HepG2 (cell line): ENCODE data around the gene NEDD4L. TPM values are rescaled to one million over a fixed set of nuclear protein-coding genes. Genes with fewer than 3 reads are reported as not detected.
A peak's percentile ranks its signal among the peaks of the same experiment; 100 is the strongest.

Source experiments
- AGO2 ChIP-seq: fragments of 200-400 bp; formaldehyde crosslinking; optimal IDR thresholded peaks from 2 replicates; pipeline ENCODE3; 2017; ENCODE audit warnings: mild to moderate bottlenecking, low read depth, low read length, moderate library complexity
- ASH2L ChIP-seq: fragments of 300-600, 200-600 bp; sonication (generic); IDR thresholded peaks from 2 replicates; pipeline ENCODE4 v1.7.0; 2017; ENCODE audit warnings: low read depth, mild to moderate bottlenecking, moderate library complexity, mixed read lengths, low read length; ENCODE audit not compliant: insufficient read length
- GABPB1 ChIP-seq: IDR thresholded peaks from 2 replicates; pipeline ENCODE4 v1.6.1; 2016; ENCODE audit warnings: mild to moderate bottlenecking, missing genetic modification reagents, moderate library complexity, missing compliant biosample characterization
- SAP130 ChIP-seq: IDR thresholded peaks from 2 replicates; pipeline ENCODE4 v1.6.1; 2016; ENCODE audit warnings: low read depth
- TBX2 ChIP-seq: sonication (generic); formaldehyde crosslinking; IDR thresholded peaks from 2 replicates; pipeline ENCODE4 v1.5.0; 2020; ENCODE audit warnings: missing genetic modification reagents, mild to moderate bottlenecking, borderline replicate concordance
- TMF1 ChIP-seq: sonication (generic); formaldehyde crosslinking; IDR thresholded peaks from 2 replicates; pipeline ENCODE4 v1.8.1; 2022; ENCODE audit warnings: low read depth, missing genetic modification reagents
- TRIM24 ChIP-seq: sonication (generic); formaldehyde crosslinking; IDR thresholded peaks from 2 replicates; pipeline ENCODE4 v1.8.0; 2022; ENCODE audit warnings: mild to moderate bottlenecking, missing genetic modification reagents
- ZFP36 ChIP-seq: fragments of 150-350 bp; IDR thresholded peaks from 2 replicates; pipeline ENCODE4 v1.6.1; 2018; ENCODE audit warnings: borderline replicate concordance, low read length, low read depth; ENCODE audit not compliant: partially characterized antibody
- ZNF224 ChIP-seq: sonication (generic); formaldehyde crosslinking; IDR thresholded peaks from 2 replicates; pipeline ENCODE4 v1.5.0; 2020; ENCODE audit warnings: mild to moderate bottlenecking, missing genetic modification reagents
- ZNF331 ChIP-seq: sonication (generic); formaldehyde crosslinking; IDR thresholded peaks from 2 replicates; pipeline ENCODE4 v1.4.0; 2020; ENCODE audit warnings: missing genetic modification reagents
- ZNF772 ChIP-seq: sonication (generic); formaldehyde crosslinking; IDR thresholded peaks from 2 replicates; pipeline ENCODE4 v1.5.0; 2020; ENCODE audit warnings: mild to moderate bottlenecking, missing genetic modification reagents
- polyA plus RNA-seq, 8 experiments: library from polyadenylated mRNA; depleted of rRNA in 3 of 8; stranded (reverse) in 7 of 8; unstranded in 1 of 8; fragments of >200 nt; fragmentation: Illumina TruSeq in 4 of 8; extraction: Trizol in 4 of 8; gene quantifications; 2 replicates each; pipeline versions ENCODE4 v1.2.1 to v1.2.3, GENCODE V29; 2011 to 2016; ENCODE audit warnings: low read depth in 4 of 8, missing spikeins in 1 of 8, mixed read lengths in 1 of 8; ENCODE audit not compliant: insufficient read depth in 1 of 8
- total RNA-seq, 5 experiments: library from RNA; depleted of rRNA; stranded (reverse); fragments of >200 nt; fragmentation: Illumina TruSeq; extraction: Trizol; gene quantifications; 2 replicates each; pipeline ENCODE4 v1.2.3, GENCODE V29; 2016; ENCODE audit warnings: low read depth in 1 of 5
- TF ChIP-seq, protein P1 (sequence below): sonication (generic); formaldehyde crosslinking; IDR thresholded peaks from 2 replicates; pipeline ENCODE4 v1.4.0; 2020; ENCODE audit warnings: missing genetic modification reagents
- TF ChIP-seq, protein P2 (sequence below): sonication (generic); formaldehyde crosslinking; conservative IDR thresholded peaks from 2 replicates; pipeline ENCODE4 v1.8.0; 2022; ENCODE audit warnings: missing genetic modification reagents
- TF ChIP-seq, protein P3 (sequence below): sonication (generic); formaldehyde crosslinking; IDR thresholded peaks from 2 replicates; pipeline ENCODE4 v1.4.0; 2020; ENCODE audit warnings: missing genetic modification reagents
- TF ChIP-seq, protein P4 (sequence below): sonication (generic); formaldehyde crosslinking; IDR thresholded peaks from one replicate; pipeline ENCODE4 v1.5.1; 2020; ENCODE audit warnings: mild to moderate bottlenecking, missing genetic modification reagents; ENCODE audit errors: not compliant biosample characterization

The NEDD4L gene
- total and polyA plus RNA-seq, 2 of the 13 experiments (the other 11 are each of a cell fraction or from before 2014, with no cell fraction given), result 168 to 390 TPM

DNA sequence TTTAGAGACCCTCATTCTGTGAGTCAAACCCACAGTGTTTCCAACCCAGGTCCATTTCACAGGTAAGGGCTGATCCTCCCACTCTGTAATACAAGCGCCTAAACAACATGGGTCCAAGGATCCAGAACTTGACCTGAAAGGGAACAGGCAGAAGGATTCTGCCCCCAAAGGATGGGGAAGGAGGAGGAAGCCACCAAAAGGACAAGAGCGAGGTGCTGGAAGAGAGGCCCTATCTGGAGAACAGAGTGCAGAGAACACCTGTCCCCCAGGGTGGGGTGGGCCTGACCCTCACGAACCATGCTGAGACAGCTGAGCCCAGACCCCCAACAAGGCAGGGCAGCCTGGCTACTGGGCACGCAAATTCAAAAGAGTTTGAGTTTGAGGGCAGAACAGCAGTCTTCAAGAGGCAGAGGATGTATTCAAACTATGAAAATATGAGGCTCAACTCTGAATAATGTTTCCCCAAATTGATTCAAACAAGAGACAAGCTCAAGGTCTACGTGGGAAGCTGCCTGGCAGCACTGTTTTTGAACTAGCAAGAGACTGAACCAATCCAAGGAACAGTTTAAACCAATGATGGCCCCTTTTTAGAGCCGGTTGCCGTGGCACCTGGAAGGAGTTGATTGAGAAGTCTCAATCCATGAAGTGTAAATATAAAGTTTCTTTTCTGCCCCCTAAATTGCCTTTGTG, 372.1 kb downstream of the NEDD4L start (continued):
- TF ChIP-seq, protein P1, sequence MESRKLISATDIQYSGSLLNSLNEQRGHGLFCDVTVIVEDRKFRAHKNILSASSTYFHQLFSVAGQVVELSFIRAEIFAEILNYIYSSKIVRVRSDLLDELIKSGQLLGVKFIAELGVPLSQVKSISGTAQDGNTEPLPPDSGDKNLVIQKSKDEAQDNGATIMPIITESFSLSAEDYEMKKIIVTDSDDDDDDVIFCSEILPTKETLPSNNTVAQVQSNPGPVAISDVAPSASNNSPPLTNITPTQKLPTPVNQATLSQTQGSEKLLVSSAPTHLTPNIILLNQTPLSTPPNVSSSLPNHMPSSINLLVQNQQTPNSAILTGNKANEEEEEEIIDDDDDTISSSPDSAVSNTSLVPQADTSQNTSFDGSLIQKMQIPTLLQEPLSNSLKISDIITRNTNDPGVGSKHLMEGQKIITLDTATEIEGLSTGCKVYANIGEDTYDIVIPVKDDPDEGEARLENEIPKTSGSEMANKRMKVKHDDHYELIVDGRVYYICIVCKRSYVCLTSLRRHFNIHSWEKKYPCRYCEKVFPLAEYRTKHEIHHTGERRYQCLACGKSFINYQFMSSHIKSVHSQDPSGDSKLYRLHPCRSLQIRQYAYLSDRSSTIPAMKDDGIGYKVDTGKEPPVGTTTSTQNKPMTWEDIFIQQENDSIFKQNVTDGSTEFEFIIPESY, result no peak
- peak; percentile 18 for TF ChIP-seq ASH2L
- TF ChIP-seq ZNF772 (CRISPR knock-in tag), result no peak
- TF ChIP-seq, protein P2, sequence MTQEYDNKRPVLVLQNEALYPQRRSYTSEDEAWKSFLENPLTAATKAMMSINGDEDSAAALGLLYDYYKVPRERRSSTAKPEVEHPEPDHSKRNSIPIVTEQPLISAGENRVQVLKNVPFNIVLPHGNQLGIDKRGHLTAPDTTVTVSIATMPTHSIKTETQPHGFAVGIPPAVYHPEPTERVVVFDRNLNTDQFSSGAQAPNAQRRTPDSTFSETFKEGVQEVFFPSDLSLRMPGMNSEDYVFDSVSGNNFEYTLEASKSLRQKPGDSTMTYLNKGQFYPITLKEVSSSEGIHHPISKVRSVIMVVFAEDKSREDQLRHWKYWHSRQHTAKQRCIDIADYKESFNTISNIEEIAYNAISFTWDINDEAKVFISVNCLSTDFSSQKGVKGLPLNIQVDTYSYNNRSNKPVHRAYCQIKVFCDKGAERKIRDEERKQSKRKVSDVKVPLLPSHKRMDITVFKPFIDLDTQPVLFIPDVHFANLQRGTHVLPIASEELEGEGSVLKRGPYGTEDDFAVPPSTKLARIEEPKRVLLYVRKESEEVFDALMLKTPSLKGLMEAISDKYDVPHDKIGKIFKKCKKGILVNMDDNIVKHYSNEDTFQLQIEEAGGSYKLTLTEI (CRISPR knock-in tag), result no peak
- TF ChIP-seq, protein P3, sequence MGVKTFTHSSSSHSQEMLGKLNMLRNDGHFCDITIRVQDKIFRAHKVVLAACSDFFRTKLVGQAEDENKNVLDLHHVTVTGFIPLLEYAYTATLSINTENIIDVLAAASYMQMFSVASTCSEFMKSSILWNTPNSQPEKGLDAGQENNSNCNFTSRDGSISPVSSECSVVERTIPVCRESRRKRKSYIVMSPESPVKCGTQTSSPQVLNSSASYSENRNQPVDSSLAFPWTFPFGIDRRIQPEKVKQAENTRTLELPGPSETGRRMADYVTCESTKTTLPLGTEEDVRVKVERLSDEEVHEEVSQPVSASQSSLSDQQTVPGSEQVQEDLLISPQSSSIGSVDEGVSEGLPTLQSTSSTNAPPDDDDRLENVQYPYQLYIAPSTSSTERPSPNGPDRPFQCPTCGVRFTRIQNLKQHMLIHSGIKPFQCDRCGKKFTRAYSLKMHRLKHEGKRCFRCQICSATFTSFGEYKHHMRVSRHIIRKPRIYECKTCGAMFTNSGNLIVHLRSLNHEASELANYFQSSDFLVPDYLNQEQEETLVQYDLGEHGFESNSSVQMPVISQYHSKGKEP (CRISPR knock-in tag), result no peak
- no peak for TF ChIP-seq SAP130
- peak; percentile 21 for TF ChIP-seq AGO2
- no peak for TF ChIP-seq ZNF224 (CRISPR knock-in tag)
- no peak for TF ChIP-seq GABPB1 (CRISPR knock-in tag)
- no peak for TF ChIP-seq ZNF331 (CRISPR knock-in tag)
- no peak for TF ChIP-seq ZFP36
- no peak for TF ChIP-seq TMF1 (CRISPR knock-in tag)
- TF ChIP-seq TRIM24 (CRISPR knock-in tag), result no peak
- TF ChIP-seq, protein P4, sequence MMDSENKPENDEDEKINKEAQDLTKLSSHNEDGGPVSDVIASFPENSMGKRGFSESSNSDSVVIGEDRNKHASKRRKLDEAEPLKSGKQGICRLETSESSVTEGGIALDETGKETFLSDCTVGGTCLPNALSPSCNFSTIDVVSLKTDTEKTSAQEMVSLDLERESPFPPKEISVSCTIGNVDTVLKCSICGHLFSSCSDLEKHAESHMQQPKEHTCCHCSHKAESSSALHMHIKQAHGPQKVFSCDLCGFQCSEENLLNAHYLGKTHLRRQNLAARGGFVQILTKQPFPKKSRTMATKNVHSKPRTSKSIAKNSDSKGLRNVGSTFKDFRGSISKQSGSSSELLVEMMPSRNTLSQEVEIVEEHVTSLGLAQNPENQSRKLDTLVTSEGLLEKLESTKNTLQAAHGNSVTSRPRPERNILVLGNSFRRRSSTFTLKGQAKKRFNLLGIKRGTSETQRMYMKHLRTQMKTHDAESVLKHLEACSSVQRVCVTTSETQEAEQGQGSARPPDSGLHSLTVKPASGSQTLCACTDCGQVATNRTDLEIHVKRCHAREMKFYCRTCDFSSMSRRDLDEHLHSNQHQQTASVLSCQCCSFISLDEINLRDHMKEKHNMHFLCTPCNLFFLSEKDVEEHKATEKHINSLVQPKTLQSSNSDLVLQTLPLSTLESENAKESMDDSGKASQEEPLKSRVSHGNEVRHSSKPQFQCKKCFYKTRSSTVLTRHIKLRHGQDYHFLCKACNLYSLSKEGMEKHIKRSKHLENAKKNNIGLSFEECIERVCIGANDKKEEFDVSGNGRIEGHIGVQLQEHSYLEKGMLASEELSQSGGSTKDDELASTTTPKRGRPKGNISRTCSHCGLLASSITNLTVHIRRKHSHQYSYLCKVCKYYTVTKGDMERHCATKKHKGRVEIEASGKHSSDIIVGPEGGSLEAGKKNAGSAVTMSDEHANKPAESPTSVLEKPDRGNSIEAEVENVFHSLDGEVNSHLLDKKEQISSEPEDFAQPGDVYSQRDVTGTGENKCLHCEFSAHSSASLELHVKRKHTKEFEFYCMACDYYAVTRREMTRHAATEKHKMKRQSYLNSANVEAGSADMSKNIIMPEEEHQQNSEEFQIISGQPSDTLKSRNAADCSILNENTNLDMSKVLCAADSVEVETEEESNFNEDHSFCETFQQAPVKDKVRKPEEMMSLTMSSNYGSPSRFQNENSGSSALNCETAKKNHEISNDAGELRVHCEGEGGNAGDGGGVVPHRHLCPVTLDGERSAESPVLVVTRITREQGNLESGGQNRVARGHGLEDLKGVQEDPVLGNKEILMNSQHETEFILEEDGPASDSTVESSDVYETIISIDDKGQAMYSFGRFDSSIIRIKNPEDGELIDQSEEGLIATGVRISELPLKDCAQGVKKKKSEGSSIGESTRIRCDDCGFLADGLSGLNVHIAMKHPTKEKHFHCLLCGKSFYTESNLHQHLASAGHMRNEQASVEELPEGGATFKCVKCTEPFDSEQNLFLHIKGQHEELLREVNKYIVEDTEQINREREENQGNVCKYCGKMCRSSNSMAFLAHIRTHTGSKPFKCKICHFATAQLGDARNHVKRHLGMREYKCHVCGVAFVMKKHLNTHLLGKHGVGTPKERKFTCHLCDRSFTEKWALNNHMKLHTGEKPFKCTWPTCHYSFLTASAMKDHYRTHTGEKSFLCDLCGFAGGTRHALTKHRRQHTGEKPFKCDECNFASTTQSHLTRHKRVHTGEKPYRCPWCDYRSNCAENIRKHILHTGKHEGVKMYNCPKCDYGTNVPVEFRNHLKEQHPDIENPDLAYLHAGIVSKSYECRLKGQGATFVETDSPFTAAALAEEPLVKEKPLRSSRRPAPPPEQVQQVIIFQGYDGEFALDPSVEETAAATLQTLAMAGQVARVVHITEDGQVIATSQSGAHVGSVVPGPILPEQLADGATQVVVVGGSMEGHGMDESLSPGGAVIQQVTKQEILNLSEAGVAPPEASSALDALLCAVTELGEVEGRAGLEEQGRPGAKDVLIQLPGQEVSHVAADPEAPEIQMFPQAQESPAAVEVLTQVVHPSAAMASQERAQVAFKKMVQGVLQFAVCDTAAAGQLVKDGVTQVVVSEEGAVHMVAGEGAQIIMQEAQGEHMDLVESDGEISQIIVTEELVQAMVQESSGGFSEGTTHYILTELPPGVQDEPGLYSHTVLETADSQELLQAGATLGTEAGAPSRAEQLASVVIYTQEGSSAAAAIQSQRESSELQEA (CRISPR knock-in tag), result peak; percentile 56
- TF ChIP-seq TBX2 (CRISPR knock-in tag), result no peak
